ENCODE measurements around the gene ILDR2.

Gene ILDR2

GRCh38 chr1:166972193-166972592, 3.1 kb downstream of the ILDR2 start:
- no peak for DNase-seq (ENCODE audit: low read depth in 3 of 3, low spot score in 1 of 3)

GRCh38 chr1:166971252-166971651, 4.1 kb downstream of the ILDR2 start:
- DNase-seq (ENCODE audit: low read depth in 3 of 3, low spot score in 1 of 3) = no peak

GRCh38 chr1:166969074-166969677, 6.2 kb downstream of the ILDR2 start:
- DNase-seq (ENCODE audit: low read depth in 3 of 3, low spot score in 1 of 3) = no peak

GRCh38 chr1:166960858-166961474, 14.4 kb downstream of the ILDR2 start:
- no peak for DNase-seq (ENCODE audit: low read depth in 3 of 3, low spot score in 1 of 3)

GRCh38 chr1:166956872-166957271, 18.5 kb downstream of the ILDR2 start:
- no peak for DNase-seq (ENCODE audit: low read depth in 3 of 3, low spot score in 1 of 3)

GRCh38 chr1:166956057-166956850, 19.1 kb downstream of the ILDR2 start:
- no peak for DNase-seq (ENCODE audit: low read depth in 3 of 3, low spot score in 1 of 3)

GRCh38 chr1:166953491-166953890, 21.8 kb downstream of the ILDR2 start:
- no peak for DNase-seq (ENCODE audit: low read depth in 3 of 3, low spot score in 1 of 3)

GRCh38 chr1:166952002-166952746, 23.2 kb downstream of the ILDR2 start:
- DNase-seq (ENCODE audit: low read depth in 3 of 3, low spot score in 1 of 3) = no peak

GRCh38 chr1:166951050-166951449, 24.3 kb downstream of the ILDR2 start:
- DNase-seq (ENCODE audit: low read depth in 3 of 3, low spot score in 1 of 3) = no peak

GRCh38 chr1:166950156-166950555, 25.2 kb downstream of the ILDR2 start:
- no peak for DNase-seq (ENCODE audit: low read depth in 3 of 3, low spot score in 1 of 3)

GRCh38 chr1:166948856-166949350, 26.4 kb downstream of the ILDR2 start:
- no peak for DNase-seq (ENCODE audit: low read depth in 3 of 3, low spot score in 1 of 3)

GRCh38 chr1:166947398-166948043, 27.8 kb downstream of the ILDR2 start:
- no peak for DNase-seq (ENCODE audit: low read depth in 3 of 3, low spot score in 1 of 3)

- DNase-seq (ENCODE audit: low read depth in 3 of 3, low spot score in 1 of 3) = no peak
These were observed 31.0 kb downstream of the ILDR2 start for GRCh38 chr1:166944186-166944967.

- DNase-seq (ENCODE audit: low read depth in 3 of 3, low spot score in 1 of 3) = no peak
These were observed 35.5 kb downstream of the ILDR2 start for GRCh38 chr1:166939741-166940375.

GRCh38 chr1:166937962-166938361, 37.4 kb downstream of the ILDR2 start:
- DNase-seq (ENCODE audit: low read depth in 3 of 3, low spot score in 1 of 3) = no peak

GRCh38 chr1:166937329-166937728, 38.0 kb downstream of the ILDR2 start:
- DNase-seq (ENCODE audit: low read depth in 3 of 3, low spot score in 1 of 3) = no peak

- no peak for DNase-seq (ENCODE audit: low read depth in 3 of 3, low spot score in 1 of 3)
These were observed 41.7 kb downstream of the ILDR2 start for GRCh38 chr1:166933633-166934032.

GRCh38 chr1:166933140-166933539, 42.2 kb downstream of the ILDR2 start:
- DNase-seq (ENCODE audit: low read depth in 3 of 3, low spot score in 1 of 3) = no peak

GRCh38 chr1:166929911-166930310, 45.4 kb downstream of the ILDR2 start:
- no peak for DNase-seq (ENCODE audit: low read depth in 3 of 3, low spot score in 1 of 3)

GRCh38 chr1:166927701-166928100, 47.6 kb downstream of the ILDR2 start:
- no peak for DNase-seq (ENCODE audit: low read depth in 3 of 3, low spot score in 1 of 3)

Data from stimulated activated CD4-positive, alpha-beta T cell treated with anti-CD3 and anti-CD28 coated beads, TNF-alpha, amount 100 ng/mL, for 1 hour (primary cell).